Breast epithelium (tissue), 4 donors: ENCODE results near the gene CLIP1. TPM values are rescaled to one million over a fixed set of nuclear protein-coding genes. Genes with fewer than 3 reads are reported as not detected.

Experiments
- DNase-seq, 2 donors: peaks; one replicate each; pipeline ENCODE4 v3.0.0-alpha.2; 2019; ENCODE audit warnings: low spot score in 2 of 2
- H3K27ac ChIP-seq, 2 donors: fragments of 200-600 bp; sonication (generic) in 1 of 2; one replicate each; pipeline ENCODE4 v1.5.1; 2016 to 2019; ENCODE audit warnings: mild to moderate bottlenecking in 1 of 2
- H3K27me3 ChIP-seq, 2 donors: fragments of 200-600 bp; sonication (generic) in 1 of 2; one replicate each; pipeline versions ENCODE4 v1.5.1 to v1.6.0; 2017 to 2019; ENCODE audit warnings: control low read depth in 1 of 2, mild to moderate bottlenecking in 1 of 2
- H3K36me3 ChIP-seq: fragments of 200-600 bp; one replicate; pipeline ENCODE4 v1.5.1; 2019
- H3K4me1 ChIP-seq, 2 donors: fragments of 200-600 bp; sonication (generic); one replicate each; pipeline ENCODE4 v1.5.1; 2016 to 2019; ENCODE audit warnings: control low read depth in 1 of 2
- H3K4me3 ChIP-seq, 3 donors: fragments of 200-600 bp; sonication (generic); 1 replicate in 2 of 3; 2 replicates in 1 of 3; pipeline ENCODE4 v1.5.1; 2016 to 2019; ENCODE audit warnings: mild to moderate bottlenecking in 3 of 3, moderate library complexity in 2 of 3
- H3K9me3 ChIP-seq, 2 donors: fragments of 200-600 bp; sonication (generic) in 1 of 2; one replicate each; pipeline ENCODE4 v1.5.1; 2016 to 2019; ENCODE audit warnings: control low read depth in 1 of 2
- POLR2A ChIP-seq: fragments of 450-650 bp; IDR thresholded peaks from one replicate; pipeline ENCODE4 v1.6.1; 2016; ENCODE audit warnings: antibody characterized with exemption, mild to moderate bottlenecking, moderate library complexity
- POLR2AphosphoS5 ChIP-seq, 3 donors: sonication (generic); formaldehyde crosslinking; IDR thresholded peaks; one replicate each; pipeline ENCODE4 v1.6.1; 2017; ENCODE audit warnings: antibody characterized with exemption in 3 of 3
- intact Hi-C: fragments of 100-400 bp; cut with DNase I; formaldehyde crosslinking; loops from one replicate; pipeline ENCODE4 v1.15.1; 2023; ENCODE audit warnings: low total_unique reads
- total RNA-seq, 3 donors: library from RNA; depleted of rRNA; stranded (reverse); fragments of >200 nt; gene quantifications; one replicate each; pipeline ENCODE4 v1.1.0, GENCODE V29; 2016
- TF ChIP-seq, protein P1 (sequence below), 3 donors: fragments of 450-650 bp; IDR thresholded peaks; one replicate each; pipeline ENCODE4 v1.5.1; 2016 to 2017; ENCODE audit warnings: antibody characterized with exemption in 3 of 3, mild to moderate bottlenecking in 3 of 3, moderate library complexity in 3 of 3

CLIP1 gene
- total RNA-seq, 3 donors from 2014 or later = 86.9 to 126 (median 108) TPM

DNA sequence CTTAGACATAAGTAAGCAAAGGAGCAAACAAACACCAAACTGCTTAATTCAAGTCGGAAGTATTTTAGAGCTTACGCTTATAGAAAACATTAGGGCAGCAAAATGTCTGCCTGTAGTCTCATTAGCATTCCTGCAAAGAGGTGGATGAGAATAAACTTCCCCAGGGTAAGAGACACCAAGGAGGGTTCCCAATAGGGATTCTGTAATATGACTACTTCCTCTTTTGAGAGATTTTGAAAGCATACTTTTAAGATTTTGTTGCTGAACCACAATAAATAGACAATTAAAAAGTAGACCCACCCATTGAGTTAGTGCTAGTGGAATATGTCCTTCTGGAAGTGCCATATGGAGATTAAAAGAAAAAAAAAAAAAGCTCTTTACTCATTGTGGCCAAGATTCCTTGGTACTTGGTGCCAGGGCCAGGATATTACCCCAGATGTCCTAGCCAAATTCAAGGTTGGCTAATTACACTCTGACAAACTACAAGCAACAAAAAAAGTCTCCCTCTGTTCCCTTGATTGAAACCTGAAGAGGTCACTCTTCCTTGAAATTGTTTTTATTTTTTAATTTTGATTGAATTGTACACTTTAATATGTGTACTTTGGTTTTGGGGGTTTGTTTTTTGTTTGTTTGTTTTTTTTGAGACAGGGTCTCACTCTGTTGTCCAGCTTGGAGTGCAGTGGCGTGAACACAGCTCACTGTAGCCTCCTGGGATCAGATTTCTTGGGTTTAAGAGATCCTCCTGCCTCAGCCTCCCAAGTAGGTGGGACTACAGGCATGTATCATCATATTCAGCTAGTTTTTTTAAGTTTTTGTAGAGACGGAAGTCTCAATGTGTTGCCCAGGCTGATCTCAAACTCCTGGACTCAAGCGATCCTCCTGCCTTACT is 8.7 kb downstream of the CLIP1 start:
- DNase-seq = no peak
- peak overlapping the region; percentile 73 to 83 for H3K27ac ChIP-seq
- H3K4me1 ChIP-seq = peaks cover 0 to 6% of the 10 kb centered on the region in 2 donors
- no peaks in the 10 kb centered on the region for H3K27me3 ChIP-seq
- intact Hi-C loops = no loop called here
- H3K9me3 ChIP-seq = no peaks in the 10 kb centered on the region
- H3K4me3 ChIP-seq = no peak overlapping the region
- no peaks in the 10 kb centered on the region for H3K36me3 ChIP-seq
- TF ChIP-seq POLR2A (no peak), POLR2AphosphoS5 (IDR thresholded peaks at IDR 0.05) (no peak)
- TF ChIP-seq, protein P1, sequence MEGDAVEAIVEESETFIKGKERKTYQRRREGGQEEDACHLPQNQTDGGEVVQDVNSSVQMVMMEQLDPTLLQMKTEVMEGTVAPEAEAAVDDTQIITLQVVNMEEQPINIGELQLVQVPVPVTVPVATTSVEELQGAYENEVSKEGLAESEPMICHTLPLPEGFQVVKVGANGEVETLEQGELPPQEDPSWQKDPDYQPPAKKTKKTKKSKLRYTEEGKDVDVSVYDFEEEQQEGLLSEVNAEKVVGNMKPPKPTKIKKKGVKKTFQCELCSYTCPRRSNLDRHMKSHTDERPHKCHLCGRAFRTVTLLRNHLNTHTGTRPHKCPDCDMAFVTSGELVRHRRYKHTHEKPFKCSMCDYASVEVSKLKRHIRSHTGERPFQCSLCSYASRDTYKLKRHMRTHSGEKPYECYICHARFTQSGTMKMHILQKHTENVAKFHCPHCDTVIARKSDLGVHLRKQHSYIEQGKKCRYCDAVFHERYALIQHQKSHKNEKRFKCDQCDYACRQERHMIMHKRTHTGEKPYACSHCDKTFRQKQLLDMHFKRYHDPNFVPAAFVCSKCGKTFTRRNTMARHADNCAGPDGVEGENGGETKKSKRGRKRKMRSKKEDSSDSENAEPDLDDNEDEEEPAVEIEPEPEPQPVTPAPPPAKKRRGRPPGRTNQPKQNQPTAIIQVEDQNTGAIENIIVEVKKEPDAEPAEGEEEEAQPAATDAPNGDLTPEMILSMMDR (IDR thresholded peaks at IDR 0.05) = no peak

DNA sequence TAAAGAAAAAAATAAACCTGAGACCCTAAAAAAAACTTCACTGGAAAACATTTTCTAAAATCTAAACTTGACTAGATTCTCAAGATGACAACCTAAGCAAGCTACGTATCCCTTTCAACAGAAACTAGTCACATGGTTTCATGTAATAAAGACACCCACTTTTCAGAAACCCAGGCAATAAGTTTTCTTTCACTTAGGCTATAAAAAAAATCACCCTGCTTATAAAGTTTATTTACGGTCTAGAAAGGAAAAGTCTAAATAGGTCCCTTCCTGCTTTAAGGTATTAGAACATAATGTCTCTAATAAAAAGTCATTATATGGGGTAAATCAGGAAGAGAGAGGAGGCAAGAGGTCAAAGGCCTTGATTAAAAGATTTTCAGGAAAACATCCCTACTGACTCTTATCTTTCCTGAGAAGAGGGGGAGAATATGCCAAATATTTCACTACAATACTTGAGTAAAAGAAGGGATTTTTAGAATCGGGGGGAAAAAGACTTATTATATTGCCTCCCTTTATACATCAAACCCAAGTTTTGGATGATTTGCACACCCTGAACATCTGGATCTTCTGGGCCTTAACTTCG is 9.5 kb downstream of the CLIP1 start:
- H3K27ac ChIP-seq = peak overlapping the region; percentile 73 to 83
- H3K27me3 ChIP-seq = no peaks in the 10 kb centered on the region
- H3K9me3 ChIP-seq = no peaks in the 10 kb centered on the region
- intact Hi-C loops = no loop called here
- TF ChIP-seq POLR2A (no peak), POLR2AphosphoS5 (IDR thresholded peaks at IDR 0.05) (no peak)
- TF ChIP-seq, protein P1 (IDR thresholded peaks at IDR 0.05) = no peak
- no peak overlapping the region for H3K4me3 ChIP-seq
- H3K4me1 ChIP-seq = peaks cover 0 to 6% of the 10 kb centered on the region in 2 donors
- H3K36me3 ChIP-seq = no peaks in the 10 kb centered on the region
- no peak for DNase-seq

DNA sequence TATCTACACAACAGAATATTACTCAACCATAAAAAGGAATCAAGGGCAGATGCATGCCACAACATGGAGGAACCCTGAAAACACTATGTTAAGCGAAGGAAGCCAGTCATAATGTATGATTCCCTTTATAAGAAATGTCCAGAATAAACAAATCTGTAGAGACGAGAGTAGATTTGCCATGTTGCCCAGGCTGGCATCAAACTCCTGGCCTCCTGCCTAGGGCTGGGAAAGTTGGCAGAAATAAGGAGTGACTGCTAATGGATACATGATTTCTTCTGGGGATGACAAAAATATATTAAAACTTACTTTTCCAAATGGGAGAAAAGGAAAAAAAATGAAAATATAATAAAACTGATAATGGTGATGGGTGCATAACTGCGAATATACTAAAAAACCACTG is 10.9 kb downstream of the CLIP1 start:
- no peak for DNase-seq
- Histone ChIP-seq H3K9me3 (no peaks in the 10 kb centered on the region), H3K4me3 (no peak overlapping the region), H3K36me3 (no peaks in the 10 kb centered on the region), H3K4me1 (peaks cover 0 to 6% of the 10 kb centered on the region in 2 donors), H3K27me3 (no peaks in the 10 kb centered on the region), H3K27ac (no peak overlapping the region)
- TF ChIP-seq POLR2A = no peak
- TF ChIP-seq, protein P1 (IDR thresholded peaks at IDR 0.05) = no peak
- TF ChIP-seq POLR2AphosphoS5 (IDR thresholded peaks at IDR 0.05) = no peak
- intact Hi-C loops = no loop called here

DNA sequence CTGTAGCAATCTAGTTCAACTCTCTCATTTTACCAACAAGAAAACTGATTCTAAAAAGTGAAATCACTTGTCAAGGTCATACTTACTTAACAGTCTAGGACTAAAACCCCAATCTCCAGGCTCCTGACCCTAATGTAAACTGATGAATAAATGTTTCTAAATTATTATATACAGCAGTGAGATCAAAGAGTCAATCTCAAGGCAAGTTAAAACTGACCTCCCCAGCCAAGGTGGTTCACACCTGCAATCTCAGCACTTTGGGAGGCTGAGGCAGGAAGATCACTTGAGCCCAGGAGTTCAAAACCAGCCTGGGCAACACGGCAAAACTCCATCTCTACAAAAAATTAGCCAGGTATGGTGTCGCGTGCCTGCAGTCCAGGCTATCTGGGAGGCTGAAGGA is 15.3 kb downstream of the CLIP1 start:
- no peak overlapping the region for H3K4me3 ChIP-seq
- no peak for TF ChIP-seq POLR2A
- TF ChIP-seq, protein P1 (IDR thresholded peaks at IDR 0.05) = no peak
- no peaks in the 10 kb centered on the region for H3K36me3 ChIP-seq
- no peaks in the 10 kb centered on the region for H3K27me3 ChIP-seq
- H3K9me3 ChIP-seq = no peaks in the 10 kb centered on the region
- peaks cover 0 to 5% of the 10 kb centered on the region in 2 donors for H3K4me1 ChIP-seq
- intact Hi-C loops = loop anchor here (5.0 kb wide), 1 partner anchor 255 kb away; no protein-coding TSS in a partner anchor
- no peak for DNase-seq
- H3K27ac ChIP-seq = peak overlapping the region in 1 of 2 donors; percentile 17

DNA sequence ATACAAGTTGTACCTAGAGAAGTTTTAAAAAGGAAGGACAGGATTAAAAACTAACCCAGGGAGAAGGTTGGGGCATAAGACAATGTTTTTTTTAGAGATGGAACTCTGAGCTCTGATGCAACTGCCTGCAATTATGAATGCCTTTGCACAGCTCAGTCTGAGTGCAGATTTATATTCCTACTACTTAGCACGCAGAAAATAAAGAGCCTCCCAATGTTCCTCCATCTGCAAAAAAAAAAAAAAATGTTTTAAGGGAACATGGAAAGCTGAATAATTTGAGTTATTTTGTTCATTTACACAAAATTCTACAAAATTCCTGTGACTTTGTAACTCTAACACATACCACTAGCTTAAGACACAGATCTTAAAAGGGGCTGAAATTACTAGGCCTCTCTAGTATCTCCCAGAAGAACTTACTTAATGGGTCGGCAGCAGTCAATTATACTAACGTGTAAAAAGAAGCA is 15.7 kb downstream of the CLIP1 start:
- Histone ChIP-seq H3K36me3 (no peaks in the 10 kb centered on the region), H3K9me3 (no peaks in the 10 kb centered on the region), H3K4me1 (peaks cover 0 to 5% of the 10 kb centered on the region in 2 donors), H3K4me3 (no peak overlapping the region), H3K27me3 (no peaks in the 10 kb centered on the region), H3K27ac (no peak overlapping the region)
- no peak for DNase-seq
- intact Hi-C loops = loop anchor here (5.0 kb wide), 1 partner anchor 256 kb away; no protein-coding TSS in a partner anchor
- TF ChIP-seq POLR2A = no peak
- TF ChIP-seq POLR2AphosphoS5 (IDR thresholded peaks at IDR 0.05) = no peak
- TF ChIP-seq, protein P1 (IDR thresholded peaks at IDR 0.05) = no peak
